ENCODE measurements around the gene SYNPO2L. TPM values are rescaled to one million over a fixed set of nuclear protein-coding genes. Genes with fewer than 3 reads are reported as not detected.
"Not testable (repeated sequence)": the region's sequence is repeated elsewhere in the genome, so short reads cannot be mapped to it uniquely, and the experiment has no call there.

Gene SYNPO2L
- polyA plus RNA-seq, 1 donor: 260 TPM

DNA sequence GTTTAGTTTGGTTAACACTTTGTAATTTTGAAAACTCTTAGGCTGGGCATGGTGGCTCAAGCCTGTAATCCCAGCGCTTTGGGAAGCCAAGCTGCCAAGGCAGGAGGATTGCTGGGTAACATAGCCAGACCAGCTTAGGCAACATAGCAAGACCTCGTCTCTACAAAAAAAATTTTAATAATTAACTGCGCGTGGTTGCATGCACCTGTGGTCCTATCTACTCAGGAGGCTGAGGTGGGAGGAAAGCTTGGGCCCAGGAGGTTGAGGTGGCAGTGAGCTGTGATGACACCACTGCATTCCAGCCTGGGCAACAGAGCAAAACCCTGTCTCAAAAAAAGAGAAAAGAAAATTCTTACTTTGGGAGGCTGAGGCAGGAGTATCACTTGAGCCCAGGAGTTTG, 32.8 kb downstream of the SYNPO2L start:
- DNase-seq (ENCODE audit: low read depth): no peak

DNA sequence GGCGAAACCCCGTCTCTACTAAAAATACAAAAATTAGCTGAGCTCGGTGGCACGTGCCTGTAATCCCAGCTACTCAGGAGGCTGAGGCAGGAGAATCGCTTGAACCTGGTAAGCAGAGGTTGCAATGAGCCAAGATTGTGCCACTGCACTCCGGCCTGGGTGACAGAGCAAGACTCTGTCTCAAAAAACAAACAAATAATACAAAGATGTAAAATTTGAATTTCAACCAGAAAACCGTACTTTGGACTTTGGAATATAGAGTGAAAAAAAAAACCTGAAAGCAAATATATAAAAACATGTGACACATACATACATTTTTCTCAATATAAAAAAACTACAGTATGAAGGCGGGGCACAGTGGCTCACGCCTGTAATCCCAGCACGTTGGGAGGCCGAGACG, 34.9 kb downstream of the SYNPO2L start:
- DNase-seq (ENCODE audit: low read depth): not testable (repeated sequence)

DNA sequence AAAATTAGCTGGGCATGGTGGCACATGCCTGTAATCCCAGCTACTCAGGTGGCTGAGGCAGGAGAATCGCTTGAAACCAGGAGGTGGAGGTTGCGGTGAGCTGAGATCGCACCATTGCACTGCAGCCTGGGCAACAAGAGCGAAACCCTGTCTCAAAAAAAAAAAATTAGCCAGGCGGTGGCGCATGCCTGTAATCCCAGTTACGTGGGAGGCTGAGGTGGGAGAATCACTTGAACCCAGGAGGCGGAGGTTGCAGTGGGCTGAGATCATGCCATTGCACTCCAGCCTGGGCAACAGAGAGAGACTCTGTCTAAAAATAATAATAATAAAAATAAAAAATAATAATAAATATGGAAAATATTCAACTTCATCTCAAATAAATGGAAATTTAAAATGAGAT, 38.7 kb downstream of the SYNPO2L start:
- DNase-seq (ENCODE audit: low read depth): not testable (repeated sequence)

DNA sequence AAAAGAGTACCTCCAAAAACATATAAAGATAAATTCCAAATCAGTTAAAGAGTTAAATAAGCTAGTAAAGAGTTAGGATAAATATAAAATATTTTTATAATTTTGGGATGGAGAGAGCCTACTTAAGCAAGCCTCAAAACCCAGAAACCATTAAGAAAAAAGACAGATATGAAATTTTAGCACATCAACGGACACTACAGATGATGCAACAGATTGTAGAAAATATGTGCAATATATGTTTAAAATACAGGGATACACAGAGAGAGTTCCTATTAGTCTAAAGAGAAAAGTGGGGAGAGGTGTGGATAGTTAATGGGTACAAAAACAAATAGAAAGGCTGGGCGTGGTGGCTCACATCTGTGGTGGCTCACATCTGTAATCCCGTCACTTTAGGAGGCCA, 41.1 kb downstream of the SYNPO2L start:
- DNase-seq (ENCODE audit: low read depth): no peak

DNA sequence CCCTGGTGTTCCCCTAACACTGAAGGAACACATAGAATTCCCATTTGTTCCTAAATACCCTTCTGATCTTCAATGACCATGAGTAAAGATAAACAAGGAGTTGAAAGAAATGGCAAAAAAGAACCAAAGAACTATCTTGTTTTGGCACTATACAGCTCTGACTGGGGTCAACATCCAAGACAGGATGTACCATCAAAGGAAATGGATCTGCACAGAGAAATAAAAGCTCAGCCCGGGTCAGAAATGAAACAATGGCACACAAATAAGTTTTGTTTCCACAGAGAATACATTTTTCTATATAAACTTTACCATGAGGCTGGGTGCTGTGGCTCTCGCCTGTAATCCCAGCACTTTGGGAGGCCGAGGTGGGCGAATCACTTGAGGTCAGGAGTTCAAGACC, 46.7 kb downstream of the SYNPO2L start:
- no peak for DNase-seq (ENCODE audit: low read depth)

DNA sequence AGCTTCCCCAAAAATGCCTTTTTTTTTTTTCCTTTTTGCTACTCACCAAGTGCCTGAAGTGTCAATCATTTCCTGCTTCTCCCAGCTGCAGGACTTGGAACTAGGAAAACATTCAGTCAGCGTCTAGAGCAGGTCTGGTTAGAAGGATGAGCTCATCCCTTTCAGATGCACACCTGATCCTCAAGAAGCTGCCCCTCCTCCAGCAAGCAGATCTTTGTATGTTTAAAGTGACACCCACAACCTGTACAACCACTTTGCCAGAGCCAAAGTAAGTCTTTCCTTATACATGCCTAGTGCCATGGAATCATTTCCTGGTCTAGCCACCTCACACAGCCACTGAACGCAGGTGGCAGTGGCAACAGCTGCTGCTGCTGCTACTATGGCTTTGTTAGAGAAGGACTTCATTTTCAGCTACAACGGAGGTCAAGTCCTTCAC, 54.3 kb downstream of the SYNPO2L start:
- DNase-seq (ENCODE audit: low read depth): no peak

DNA sequence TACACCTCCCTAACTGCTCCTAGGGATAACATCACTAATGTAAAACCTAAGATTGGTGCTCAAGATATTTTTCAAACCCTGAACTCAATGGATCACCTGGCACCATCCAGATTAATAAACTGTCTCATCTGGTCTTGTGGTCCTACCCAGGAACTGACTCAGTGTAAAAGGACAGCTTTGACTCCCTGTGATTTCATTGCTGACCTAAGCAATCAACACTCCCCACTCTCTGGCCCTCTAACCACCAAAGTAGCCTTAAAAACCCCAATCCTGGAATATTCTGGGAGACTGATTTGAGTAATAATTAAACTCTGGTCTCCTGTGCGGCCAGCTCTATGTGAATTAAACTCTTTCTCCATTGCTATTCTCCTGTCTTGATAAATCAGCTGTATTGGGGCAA, 58.5 kb downstream of the SYNPO2L start:
- no peak for DNase-seq (ENCODE audit: low read depth)

Other genes with a start within 250 kb of the SYNPO2L start
- 57.9 TPM for gene ANXA7, start 242.0 kb downstream of the SYNPO2L start, polyA plus RNA-seq (ENCODE audit: insufficient read length)
- gene MSS51, start 222.5 kb downstream of the SYNPO2L start, polyA plus RNA-seq (ENCODE audit: insufficient read length): 62.6 TPM
- 176 TPM for gene PPP3CB, start 160.0 kb downstream of the SYNPO2L start, polyA plus RNA-seq (ENCODE audit: insufficient read length)
- 17.6 TPM for gene USP54, start 64.7 kb downstream of the SYNPO2L start, polyA plus RNA-seq (ENCODE audit: insufficient read length)
- 711 TPM for gene MYOZ1, start 14.6 kb downstream of the SYNPO2L start, polyA plus RNA-seq (ENCODE audit: insufficient read length)
- gene AGAP5, start 42.1 kb upstream of the SYNPO2L start, polyA plus RNA-seq (ENCODE audit: insufficient read length): 15.1 TPM
- 49.9 TPM for gene SEC24C, start 88.3 kb upstream of the SYNPO2L start, polyA plus RNA-seq (ENCODE audit: insufficient read length)
- 30.5 TPM for gene CHCHD1, start 126.0 kb upstream of the SYNPO2L start, polyA plus RNA-seq (ENCODE audit: insufficient read length)
- 65.4 TPM for gene ZSWIM8, start 129.6 kb upstream of the SYNPO2L start, polyA plus RNA-seq (ENCODE audit: insufficient read length)
- gene NDST2, start 155.6 kb upstream of the SYNPO2L start, polyA plus RNA-seq (ENCODE audit: insufficient read length): 18.0 TPM
- 30.8 TPM for gene CAMK2G, start 218.5 kb upstream of the SYNPO2L start, polyA plus RNA-seq (ENCODE audit: insufficient read length)

Data from forelimb muscle (tissue), 1 donor.